ENCODE results near the gene DNAH10. TPM values are rescaled to one million over a fixed set of nuclear protein-coding genes. Genes with fewer than 3 reads are reported as not detected.

Gene DNAH10
- total and polyA plus RNA-seq, 2 donors: 0.14 to 0.90 TPM

DNA sequence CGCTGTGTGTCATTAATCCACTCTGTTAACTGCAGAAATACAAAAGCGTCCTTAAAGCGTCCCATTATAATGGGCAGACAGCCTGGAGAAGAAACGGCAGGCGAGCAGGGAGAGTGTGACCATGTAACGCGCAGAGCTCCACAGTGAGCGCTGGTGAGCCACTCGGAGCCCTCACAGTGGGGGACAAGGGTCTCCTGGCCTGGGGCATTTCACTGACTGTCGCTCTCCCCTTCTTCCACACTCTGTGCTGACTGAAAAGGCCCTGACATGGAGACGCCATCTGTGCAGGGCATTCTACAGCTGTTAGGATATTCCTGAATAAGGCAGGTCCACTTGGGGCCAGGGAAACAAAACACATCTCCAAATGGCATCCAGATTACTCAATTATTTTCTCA is 186.3 kb downstream of the DNAH10 start:
- H3K4me3 ChIP-seq (ENCODE audit: low read depth, low read length): no peak overlapping the region
- H3K4me1 ChIP-seq (ENCODE audit: insufficient read depth): no peaks in the 10 kb centered on the region
- H3K27ac ChIP-seq (ENCODE audit: low read depth): no peak overlapping the region
- DNase-seq (ENCODE audit: extremely low spot score): no peak
- no peaks in the 10 kb centered on the region for H3K36me3 ChIP-seq (ENCODE audit: insufficient read depth)
- WGBS: 95% methylated on average over 11 of the region's 11 CpGs

DNA sequence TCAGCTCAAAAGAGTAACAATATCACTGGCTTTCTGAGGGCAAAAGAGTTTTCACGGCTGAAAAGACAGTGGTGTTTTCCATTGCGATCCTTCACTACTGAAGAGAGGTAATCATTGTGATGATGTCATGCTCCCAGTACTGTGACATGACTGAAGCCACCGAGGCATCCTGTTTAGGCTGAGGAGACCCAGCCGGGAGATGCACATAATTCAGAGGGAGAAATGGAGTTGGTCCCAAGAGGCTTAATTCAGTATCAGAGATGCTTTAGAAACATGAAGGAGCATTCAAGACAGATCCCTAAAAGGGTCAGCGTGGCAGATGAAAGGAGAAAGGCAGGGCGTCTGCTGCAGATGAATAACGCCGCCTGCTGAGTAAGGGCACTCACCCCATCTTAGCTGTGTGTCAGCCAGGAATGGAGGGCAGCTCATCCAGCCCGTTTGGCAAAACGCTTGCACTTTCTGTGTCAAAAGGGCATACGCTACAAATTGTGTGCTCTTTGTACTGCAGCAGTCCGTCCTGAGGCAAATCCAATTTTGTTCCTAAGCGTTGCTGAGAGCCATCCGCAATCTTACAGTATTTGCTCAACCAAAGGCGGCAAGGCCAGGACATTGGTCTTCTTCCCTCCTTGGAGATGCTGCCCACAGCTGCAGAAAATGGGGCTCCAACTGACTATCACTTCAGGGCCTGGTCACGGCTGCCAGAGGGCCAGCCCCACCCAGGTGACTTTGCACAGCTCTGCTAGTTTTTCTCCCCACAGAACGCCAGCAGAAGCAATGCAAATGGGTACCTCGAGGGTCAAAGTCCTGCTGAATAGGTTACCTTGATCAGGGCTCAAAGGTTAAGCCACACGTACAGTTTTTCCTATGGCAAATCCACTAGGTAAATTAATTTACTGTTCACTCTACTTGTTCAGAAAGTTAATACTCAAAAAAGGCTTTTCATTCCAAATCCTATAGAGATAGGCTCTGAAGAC is 187.0 kb downstream of the DNAH10 start:
- DNase-seq (ENCODE audit: extremely low spot score): no peak
- no peaks in the 10 kb centered on the region for H3K4me1 ChIP-seq (ENCODE audit: insufficient read depth)
- H3K4me3 ChIP-seq (ENCODE audit: low read depth, low read length): no peak overlapping the region
- H3K36me3 ChIP-seq (ENCODE audit: insufficient read depth): no peaks in the 10 kb centered on the region
- 86% methylated on average over 19 of the region's 19 CpGs for WGBS
- no peak overlapping the region for H3K27ac ChIP-seq (ENCODE audit: low read depth)

DNA sequence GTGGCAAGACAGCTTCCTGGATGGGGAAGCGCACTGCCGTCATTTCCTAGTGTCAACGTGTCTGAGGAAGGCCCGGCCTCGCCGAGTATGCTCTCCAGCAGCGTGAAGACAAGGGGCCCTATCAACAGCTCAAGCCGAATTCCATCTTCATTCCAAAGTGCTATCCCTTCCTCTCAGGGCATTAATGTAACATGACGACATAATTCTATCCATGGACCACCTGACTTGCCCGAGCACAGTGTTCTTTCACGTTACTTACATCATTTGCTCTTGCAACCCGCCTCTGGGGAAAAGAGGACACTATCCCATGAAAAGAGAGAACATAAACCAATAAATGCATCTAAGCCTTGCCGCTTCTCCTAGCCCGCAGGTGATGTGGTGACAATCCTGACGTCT is 187.7 kb downstream of the DNAH10 start:
- Histone ChIP-seq H3K36me3 (ENCODE audit: insufficient read depth) (no peaks in the 10 kb centered on the region), H3K27ac (ENCODE audit: low read depth) (no peak overlapping the region), H3K4me3 (ENCODE audit: low read depth, low read length) (no peak overlapping the region), H3K4me1 (ENCODE audit: insufficient read depth) (no peaks in the 10 kb centered on the region)
- DNase-seq (ENCODE audit: extremely low spot score): no peak
- WGBS: 93% methylated on average over 15 of the region's 15 CpGs

DNA sequence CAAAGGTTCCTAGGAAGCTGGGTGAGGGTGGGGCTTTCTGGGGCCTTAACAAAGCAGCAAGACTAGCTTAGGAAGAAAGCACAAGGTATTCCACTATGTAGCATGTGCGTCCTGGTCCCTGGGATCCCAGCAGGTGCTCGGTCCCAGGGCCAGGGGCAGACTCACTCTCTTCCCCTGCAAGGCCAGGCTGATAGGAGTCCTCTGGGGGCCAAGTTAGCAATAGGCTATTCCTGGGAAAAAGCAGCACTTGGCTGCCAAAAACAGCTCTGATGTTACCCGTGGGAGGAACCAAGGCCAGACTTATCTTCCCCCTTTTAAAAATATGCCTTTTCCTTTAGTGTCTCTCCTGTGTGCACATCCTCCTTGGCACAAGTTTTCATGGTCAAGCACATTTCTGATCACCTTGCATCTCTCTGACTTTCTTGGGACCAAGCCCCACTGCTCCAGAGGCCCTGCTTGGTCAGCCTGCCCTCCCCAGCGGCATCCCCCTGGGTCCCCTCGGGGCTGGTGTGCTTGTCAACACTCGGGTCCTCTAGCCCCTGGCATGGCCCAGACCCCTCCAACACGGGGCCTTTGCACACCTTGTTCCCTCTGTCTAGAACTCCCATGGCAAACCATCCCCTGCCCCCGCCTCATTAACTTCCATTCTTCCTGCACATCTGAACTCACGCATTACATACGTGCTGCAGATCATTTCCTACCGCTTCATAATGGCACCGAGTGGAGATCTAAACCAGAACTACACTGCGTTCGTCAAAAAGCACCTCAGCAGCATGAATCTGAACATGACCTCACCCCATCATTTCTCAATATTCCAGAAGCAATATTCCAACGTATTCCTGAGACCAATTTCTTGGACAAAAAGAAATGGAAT is 188.6 kb downstream of the DNAH10 start:
- H3K27ac ChIP-seq (ENCODE audit: low read depth): no peak overlapping the region
- H3K4me1 ChIP-seq (ENCODE audit: insufficient read depth): no peaks in the 10 kb centered on the region
- 91% methylated on average over 15 of the region's 15 CpGs for WGBS
- no peaks in the 10 kb centered on the region for H3K36me3 ChIP-seq (ENCODE audit: insufficient read depth)
- H3K4me3 ChIP-seq (ENCODE audit: low read depth, low read length): no peak overlapping the region
- no peak for DNase-seq (ENCODE audit: extremely low spot score)

DNA sequence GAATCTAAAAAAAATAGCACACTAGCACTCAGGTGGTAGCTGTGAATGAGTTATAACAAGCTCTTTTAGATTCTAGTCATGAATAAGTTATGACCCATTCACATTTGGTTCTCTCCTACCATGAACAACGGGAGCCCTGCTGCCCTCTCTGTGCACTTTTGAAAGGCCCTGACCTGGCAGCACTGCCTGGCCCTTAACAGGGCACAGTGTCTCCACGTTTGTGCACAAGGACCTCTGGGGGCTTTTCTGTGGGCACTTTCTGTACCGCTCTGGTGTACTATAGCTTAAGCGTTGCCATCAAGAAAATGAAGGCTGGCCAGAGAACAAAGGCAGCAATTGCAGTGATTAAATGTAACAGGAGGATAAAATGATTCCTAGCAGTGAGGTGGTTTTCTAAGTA is 189.4 kb downstream of the DNAH10 start:
- no peaks in the 10 kb centered on the region for H3K4me1 ChIP-seq (ENCODE audit: insufficient read depth)
- no peaks in the 10 kb centered on the region for H3K36me3 ChIP-seq (ENCODE audit: insufficient read depth)
- no peak overlapping the region for H3K27ac ChIP-seq (ENCODE audit: low read depth)
- no peak overlapping the region for H3K4me3 ChIP-seq (ENCODE audit: low read depth, low read length)
- 90% methylated on average over 4 of the region's 4 CpGs for WGBS
- no peak for DNase-seq (ENCODE audit: extremely low spot score)

DNA sequence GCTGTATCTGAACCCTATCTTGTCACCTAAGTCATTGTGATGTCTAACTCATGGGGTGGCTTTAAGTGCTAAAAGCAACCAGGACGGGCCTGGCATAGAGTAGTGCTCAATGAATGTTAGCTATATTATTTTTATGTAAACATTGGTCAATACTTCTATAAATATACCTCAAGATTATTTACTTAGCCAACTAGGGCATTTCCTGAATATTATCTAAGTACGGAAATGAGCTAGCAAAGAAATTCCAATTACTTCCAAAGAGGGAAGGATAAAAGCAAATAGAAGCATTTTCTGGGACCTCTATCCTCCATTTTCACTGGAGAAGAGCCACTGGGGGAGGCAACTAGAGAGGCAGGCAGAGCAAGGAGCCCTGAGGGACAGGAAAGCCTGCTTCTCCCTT is 189.9 kb downstream of the DNAH10 start:
- 63% methylated on average over 2 of the region's 2 CpGs for WGBS
- no peak overlapping the region for H3K27ac ChIP-seq (ENCODE audit: low read depth)
- DNase-seq (ENCODE audit: extremely low spot score): no peak
- no peaks in the 10 kb centered on the region for H3K4me1 ChIP-seq (ENCODE audit: insufficient read depth)
- no peak overlapping the region for H3K4me3 ChIP-seq (ENCODE audit: low read depth, low read length)
- H3K36me3 ChIP-seq (ENCODE audit: insufficient read depth): no peaks in the 10 kb centered on the region

DNA sequence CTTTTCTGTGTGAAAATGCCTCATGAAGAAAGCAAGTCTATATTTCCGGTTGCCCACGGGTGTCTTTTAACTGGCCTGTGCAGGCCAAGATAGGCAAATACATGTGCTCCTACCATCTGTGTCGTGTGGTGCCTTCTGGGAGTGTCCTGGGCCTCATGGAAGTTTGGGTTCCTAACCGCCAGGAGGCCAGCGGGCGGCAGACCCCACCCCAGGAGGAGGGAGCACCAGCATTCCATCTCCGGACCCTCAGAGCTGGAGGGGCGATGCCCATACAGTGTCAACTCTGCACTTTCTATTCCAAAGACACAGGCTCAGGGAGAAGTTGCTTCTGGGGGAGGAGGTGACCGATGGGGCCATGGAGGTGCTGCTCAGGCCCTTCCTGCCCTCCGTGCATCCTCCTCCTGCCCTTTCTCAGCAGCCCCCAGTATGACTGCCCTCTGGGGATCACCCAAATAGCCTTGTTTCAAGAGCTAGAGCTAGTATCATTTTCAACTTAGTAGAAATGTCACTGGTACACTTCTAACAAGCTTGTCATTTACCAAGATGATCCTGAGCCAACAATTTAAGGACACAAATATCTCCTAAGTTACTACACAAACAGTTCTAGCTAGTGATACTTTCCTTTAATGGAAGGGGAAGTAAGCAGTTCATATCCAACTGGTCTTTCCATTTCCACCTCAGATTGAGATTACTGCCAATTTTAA is 192.7 kb downstream of the DNAH10 start:
- H3K4me3 ChIP-seq (ENCODE audit: low read depth, low read length): no peak overlapping the region
- H3K27ac ChIP-seq (ENCODE audit: low read depth): no peak overlapping the region
- 93% methylated on average over 10 of the region's 10 CpGs for WGBS
- no peaks in the 10 kb centered on the region for H3K4me1 ChIP-seq (ENCODE audit: insufficient read depth)
- H3K36me3 ChIP-seq (ENCODE audit: insufficient read depth): no peaks in the 10 kb centered on the region
- DNase-seq (ENCODE audit: extremely low spot score): no peak

DNA sequence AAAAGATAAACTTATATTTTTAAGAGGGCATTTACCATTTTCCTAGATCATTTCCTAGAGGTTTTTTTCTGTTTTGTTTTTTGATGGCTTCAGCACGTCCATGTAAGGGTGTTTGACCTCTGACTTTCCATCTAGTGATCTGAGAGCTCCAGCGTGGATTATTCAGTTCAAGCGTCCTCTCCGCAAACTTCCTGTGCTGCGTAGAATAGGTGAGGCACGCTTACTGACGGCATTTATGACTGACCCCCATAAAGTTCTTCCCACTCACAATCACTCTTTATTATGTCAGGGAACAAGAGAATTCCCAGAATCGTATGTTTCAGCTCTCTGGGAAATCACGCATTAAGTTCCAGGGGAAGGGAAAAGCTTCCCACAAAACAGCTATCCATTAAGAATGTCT is 194.1 kb downstream of the DNAH10 start:
- no peak overlapping the region for H3K27ac ChIP-seq (ENCODE audit: low read depth)
- no peaks in the 10 kb centered on the region for H3K4me1 ChIP-seq (ENCODE audit: insufficient read depth)
- 84% methylated on average over 9 of the region's 9 CpGs for WGBS
- H3K36me3 ChIP-seq (ENCODE audit: insufficient read depth): no peaks in the 10 kb centered on the region
- H3K4me3 ChIP-seq (ENCODE audit: low read depth, low read length): no peak overlapping the region
- no peak for DNase-seq (ENCODE audit: extremely low spot score)

DNA sequence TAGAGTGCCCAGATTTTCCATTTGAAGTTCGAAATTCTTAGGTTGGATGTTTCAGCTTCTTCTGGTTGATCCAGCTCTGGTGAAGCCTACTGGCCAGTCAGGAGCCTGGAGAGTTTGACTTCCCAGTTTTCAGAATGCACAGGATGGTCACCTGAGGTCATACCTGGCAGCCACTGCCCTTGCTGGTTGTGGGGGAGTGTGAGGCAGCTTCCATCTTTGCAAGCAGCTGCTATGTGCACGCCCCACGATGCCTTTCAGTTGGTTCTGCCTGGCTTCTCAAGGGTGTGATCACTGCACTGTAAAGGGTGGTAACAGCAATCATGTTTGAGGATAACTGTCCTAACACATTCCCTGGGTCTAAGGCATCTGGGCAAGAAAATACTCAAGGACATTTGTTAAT is 195.1 kb downstream of the DNAH10 start:
- DNase-seq (ENCODE audit: extremely low spot score): no peak
- WGBS: 91% methylated on average over 3 of the region's 3 CpGs
- Histone ChIP-seq H3K27ac (ENCODE audit: low read depth) (no peak overlapping the region), H3K4me3 (ENCODE audit: low read depth, low read length) (no peak overlapping the region), H3K4me1 (ENCODE audit: insufficient read depth) (no peaks in the 10 kb centered on the region), H3K36me3 (ENCODE audit: insufficient read depth) (no peaks in the 10 kb centered on the region)

DNA sequence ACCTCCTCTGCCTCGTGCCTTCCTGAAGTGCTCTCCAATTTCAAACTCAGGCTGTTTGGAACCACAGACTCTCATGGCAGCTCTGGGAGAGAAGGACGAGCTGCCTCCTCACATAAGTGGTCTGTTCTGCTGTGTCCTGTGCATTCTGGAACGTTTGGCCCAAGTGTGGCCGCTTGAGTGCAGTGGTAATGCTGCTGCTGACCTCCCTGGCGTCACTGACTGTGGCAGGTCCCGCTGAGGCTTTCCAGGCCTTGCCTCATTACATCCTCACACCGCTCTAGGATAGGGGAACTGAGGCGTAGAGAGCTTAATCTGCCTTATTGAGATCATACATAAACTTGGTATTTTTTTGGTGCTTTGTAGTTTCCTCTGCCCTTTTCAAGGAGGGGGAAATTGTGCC is 196.4 kb downstream of the DNAH10 start:
- Histone ChIP-seq H3K4me1 (ENCODE audit: insufficient read depth) (no peaks in the 10 kb centered on the region), H3K27ac (ENCODE audit: low read depth) (no peak overlapping the region), H3K36me3 (ENCODE audit: insufficient read depth) (no peaks in the 10 kb centered on the region), H3K4me3 (ENCODE audit: low read depth, low read length) (no peak overlapping the region)
- no peak for DNase-seq (ENCODE audit: extremely low spot score)
- WGBS: 74% methylated on average over 8 of the region's 8 CpGs

DNA sequence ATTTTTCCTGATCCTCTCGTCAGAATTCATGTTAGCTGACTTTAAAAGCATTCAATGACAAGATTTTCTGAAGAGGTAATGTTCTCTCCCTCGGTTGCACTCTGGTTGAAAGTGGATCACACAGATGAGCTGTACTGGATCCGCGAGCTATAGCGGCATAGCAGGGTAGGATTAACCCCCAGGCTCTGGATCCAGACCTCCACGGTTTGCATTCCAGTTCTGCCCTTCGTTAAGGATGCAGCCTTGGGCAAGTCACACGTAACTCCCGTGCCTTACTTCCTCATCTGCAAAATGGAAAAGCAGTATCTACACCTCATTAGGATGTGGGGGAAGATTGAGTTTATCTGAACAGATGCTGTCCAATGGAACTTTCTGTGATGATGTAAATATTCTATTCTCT is 196.8 kb downstream of the DNAH10 start:
- H3K4me1 ChIP-seq (ENCODE audit: insufficient read depth): no peaks in the 10 kb centered on the region
- H3K27ac ChIP-seq (ENCODE audit: low read depth): no peak overlapping the region
- DNase-seq (ENCODE audit: extremely low spot score): no peak
- no peaks in the 10 kb centered on the region for H3K36me3 ChIP-seq (ENCODE audit: insufficient read depth)
- WGBS: 75% methylated on average over 9 of the region's 9 CpGs
- no peak overlapping the region for H3K4me3 ChIP-seq (ENCODE audit: low read depth, low read length)

DNA sequence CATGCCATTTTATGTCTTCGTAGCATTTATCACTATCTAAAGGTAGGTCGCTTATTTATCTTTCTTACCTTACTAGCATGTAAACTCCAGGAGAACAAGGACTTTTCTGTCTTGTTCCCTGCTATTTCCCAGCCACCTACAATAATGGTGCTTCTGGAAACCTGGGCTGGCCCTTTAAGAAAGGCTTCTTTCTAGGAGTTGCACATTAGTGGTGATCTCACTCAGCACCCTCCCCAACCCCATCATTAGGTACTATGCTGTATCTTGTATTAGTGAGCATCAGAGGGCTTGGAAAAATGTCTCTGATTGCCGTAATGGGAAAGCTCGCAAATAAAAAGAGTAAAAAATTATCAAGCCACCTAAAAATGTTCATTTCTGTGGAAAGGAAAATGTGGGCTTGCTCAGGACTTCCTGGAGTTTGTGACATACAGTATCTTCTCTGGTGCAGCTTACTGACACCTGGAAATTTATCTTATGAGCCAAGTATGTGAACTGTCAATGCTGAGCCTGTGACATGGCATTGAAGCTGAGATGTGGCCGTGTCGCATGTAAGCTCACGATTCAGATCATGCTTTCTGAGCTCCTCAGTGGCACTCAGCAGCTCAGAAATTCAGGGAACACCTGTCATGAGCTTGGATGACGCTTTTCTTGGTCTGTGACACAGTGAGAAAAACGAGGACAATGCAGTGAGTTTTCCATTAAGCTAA is 198.1 kb downstream of the DNAH10 start:
- Histone ChIP-seq H3K27ac (ENCODE audit: low read depth) (no peak overlapping the region), H3K36me3 (ENCODE audit: insufficient read depth) (no peaks in the 10 kb centered on the region), H3K4me1 (ENCODE audit: insufficient read depth) (no peaks in the 10 kb centered on the region), H3K4me3 (ENCODE audit: low read depth, low read length) (no peak overlapping the region)
- no peak for DNase-seq (ENCODE audit: extremely low spot score)
- 92% methylated on average over 9 of the region's 9 CpGs for WGBS

DNA sequence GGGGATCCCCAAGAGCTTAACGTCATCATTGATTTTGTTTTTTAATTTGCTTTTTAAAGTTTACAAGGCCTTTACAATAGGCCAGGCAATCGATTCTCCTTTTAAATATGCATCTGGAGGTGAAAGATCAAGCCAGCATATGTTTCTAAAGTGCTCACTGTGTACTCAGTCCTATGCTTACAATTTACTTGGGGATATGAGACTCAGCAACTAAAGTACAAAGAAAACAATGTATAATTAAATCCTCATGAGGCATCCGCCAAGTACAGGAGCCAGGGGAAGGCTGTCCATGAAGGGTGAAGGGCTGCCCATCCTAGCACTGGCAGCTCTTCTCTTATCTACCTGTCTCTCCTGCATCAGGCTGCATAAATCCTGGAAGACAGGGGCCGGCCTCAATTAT is 198.8 kb downstream of the DNAH10 start:
- WGBS: 79% methylated on average over 4 of the region's 4 CpGs
- no peak for DNase-seq (ENCODE audit: extremely low spot score)
- Histone ChIP-seq H3K27ac (ENCODE audit: low read depth) (no peak overlapping the region), H3K4me1 (ENCODE audit: insufficient read depth) (no peaks in the 10 kb centered on the region), H3K4me3 (ENCODE audit: low read depth, low read length) (no peak overlapping the region), H3K36me3 (ENCODE audit: insufficient read depth) (no peaks in the 10 kb centered on the region)
